Aorta (tissue), 5 donors: ENCODE data around the gene RXRA. TPM values are rescaled to one million over a fixed set of nuclear protein-coding genes. Genes with fewer than 3 reads are reported as not detected.

Experiments used
- ATAC-seq: fragments of 200-7000 bp; cut with Tn5 transposase; one replicate; pipeline ENCODE4 v1.9.1; 2022; ENCODE audit warnings: moderate library complexity; ENCODE audit not compliant: low FRiP score
- DNase-seq, 2 donors: peaks; one replicate each; pipeline ENCODE4 v3.0.0-alpha.2; 2020
- H3K27ac ChIP-seq, 2 donors: one replicate each; pipeline ENCODE4 v1.5.1; 2013; ENCODE audit warnings: low read length in 2 of 2, mild to moderate bottlenecking in 2 of 2, moderate library complexity in 2 of 2, control low read depth in 1 of 2, inconsistent platforms in 1 of 2, low read depth in 1 of 2
- H3K27me3 ChIP-seq, 2 donors: one replicate each; pipeline ENCODE4 v1.6.1; 2013; ENCODE audit warnings: control low read depth in 1 of 2, low read length in 1 of 2, mild to moderate bottlenecking in 1 of 2, moderate library complexity in 1 of 2; ENCODE audit not compliant: insufficient read depth in 2 of 2, control insufficient read depth in 1 of 2
- H3K36me3 ChIP-seq, 2 donors: one replicate each; pipeline ENCODE4 v1.6.1; 2013; ENCODE audit warnings: control low read depth in 1 of 2, low read length in 1 of 2, mild to moderate bottlenecking in 1 of 2; ENCODE audit not compliant: insufficient read depth in 2 of 2, control insufficient read depth in 1 of 2
- H3K4me1 ChIP-seq, 2 donors: one replicate each; pipeline ENCODE4 v1.6.1; 2013; ENCODE audit warnings: low read length in 2 of 2, control low read depth in 1 of 2, mild to moderate bottlenecking in 1 of 2, moderate library complexity in 1 of 2; ENCODE audit not compliant: insufficient read depth in 2 of 2, control insufficient read depth in 1 of 2
- H3K4me3 ChIP-seq, 2 donors: one replicate each; pipeline ENCODE4 v1.5.1; 2013; ENCODE audit warnings: low read length in 2 of 2, control low read depth in 1 of 2, mild to moderate bottlenecking in 1 of 2
- H3K9me3 ChIP-seq: one replicate; pipeline ENCODE4 v1.6.1; 2013; ENCODE audit warnings: mild to moderate bottlenecking, low read length; ENCODE audit not compliant: control insufficient read depth
- WGBS, 2 donors: extraction: QIAGEN DNeasy Blood & Tissue Kit; methylation state at CpG; one replicate each; pipeline ENCODE4 v1.1.7; 2013; 5-methylcytosine and 5-hydroxymethylcytosine counted together
- intact Hi-C, 2 donors: fragments of 100-400 bp; cut with DNase I; formaldehyde crosslinking; loops; one replicate each; pipeline versions ENCODE4 v1.14.2 to v1.15.0; 2022
- polyA plus RNA-seq, 2 donors: library from polyadenylated mRNA; stranded (reverse); fragments of 200-250 nt; gene quantifications; one replicate each; pipeline ENCODE4 v1.2.3, GENCODE V29; 2013
- total RNA-seq, 2 donors: library from RNA; stranded (reverse); fragmentation: NEBNext Ultra II Directional; extraction: Animal tissue kit (Norgen Biotek cat#: 25700); gene quantifications; one replicate each; pipeline ENCODE4 v1.2.1, GENCODE V29; 2021
- donor health status: healthy with polysubstance abuse.
- donor health status: Bipolar disorder and iron deficiency.
- donor health status: DM: no; HTN: no; CAD: no.
- donor health status: DM: no; HTN: no; CAD: no.
- donor health status: DM: yes; HTN: yes; CAD: no.

RXRA gene
- total and polyA plus RNA-seq, 4 donors = 17.7 to 67.8 (median 32.7) TPM

DNA sequence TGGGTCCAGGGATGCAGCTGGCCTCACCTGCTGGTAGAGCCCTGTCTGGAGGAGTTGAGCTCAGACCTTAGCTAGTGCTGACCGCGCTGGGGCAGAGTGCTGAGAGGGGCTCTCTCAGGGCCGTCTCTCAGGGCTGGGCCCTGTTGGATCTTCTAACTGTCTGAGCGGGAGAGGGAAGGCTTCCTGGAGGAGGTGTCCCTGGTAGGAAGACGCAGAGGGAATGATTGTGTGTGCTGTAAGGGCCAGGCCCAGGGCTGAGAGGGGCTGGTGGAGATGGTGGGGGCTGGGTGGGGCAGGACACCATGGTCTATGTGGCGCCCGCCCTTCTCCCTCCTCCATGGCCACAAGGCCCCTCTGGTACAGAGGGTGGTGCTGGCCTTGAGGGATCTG lies 55.0 kb downstream of the RXRA start:
- Histone ChIP-seq H3K9me3 (no peaks in the 10 kb centered on the region), H3K36me3 (no peaks in the 10 kb centered on the region), H3K27me3 (no peaks in the 10 kb centered on the region), H3K27ac (no peak overlapping the region), H3K4me1 (no peaks in the 10 kb centered on the region), H3K4me3 (no peak overlapping the region)
- DNase-seq = no peak
- intact Hi-C loops = no loop called here
- WGBS, 2 donors = 96 to 97% methylated on average over 6 to 7 of the region's 7 CpGs
- ATAC-seq = no peak

DNA sequence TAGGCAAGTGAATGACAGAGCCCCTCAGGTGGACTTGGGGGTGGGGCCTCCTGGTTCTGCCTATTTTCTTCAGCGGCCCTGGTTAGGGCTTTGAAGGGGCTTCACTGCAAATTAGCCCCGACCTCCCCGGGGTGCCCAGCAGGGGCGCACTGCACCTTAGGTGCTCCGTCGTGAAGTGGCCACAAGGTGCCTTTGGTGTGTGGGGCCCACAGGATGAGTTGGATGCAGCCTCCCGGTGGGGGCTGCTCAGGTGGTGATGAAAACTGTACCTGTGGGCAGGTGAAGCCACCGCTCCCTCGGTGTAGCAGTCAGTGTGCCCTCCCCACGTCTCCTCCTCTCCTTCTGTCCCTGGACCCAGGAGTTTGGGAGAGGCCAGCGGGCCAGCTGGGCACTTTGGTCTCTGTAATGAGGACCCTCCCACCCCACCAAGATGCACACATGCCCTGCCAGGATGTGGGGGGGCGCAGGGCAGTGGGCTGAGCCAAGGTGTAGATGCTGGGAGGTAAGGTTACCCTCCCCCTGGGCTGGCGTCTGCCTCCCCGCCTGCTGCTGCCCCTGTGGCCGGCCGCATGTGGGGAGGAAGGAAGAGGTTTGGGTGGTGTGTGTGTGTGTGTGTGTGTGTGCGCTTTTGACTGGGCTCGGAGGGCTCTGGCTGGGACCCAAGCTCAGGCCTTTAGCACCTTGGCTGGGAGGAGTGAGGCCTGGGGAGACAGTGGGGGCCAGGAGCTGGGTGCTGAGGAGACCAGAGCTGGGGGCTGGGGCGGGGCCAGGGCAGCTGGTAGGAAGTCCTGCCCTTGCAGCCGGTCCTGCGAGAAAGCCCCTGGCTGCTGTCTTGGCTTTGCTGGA lies 55.6 kb downstream of the RXRA start:
- intact Hi-C loops = no loop called here
- ATAC-seq (no peak), DNase-seq (no peak)
- 74 to 77% methylated on average over 19 to 21 of the region's 21 CpGs for WGBS, 2 donors
- no peak overlapping the region for H3K4me3 ChIP-seq
- no peaks in the 10 kb centered on the region for H3K9me3 ChIP-seq
- no peaks in the 10 kb centered on the region for H3K27me3 ChIP-seq
- H3K27ac ChIP-seq = no peak overlapping the region
- H3K36me3 ChIP-seq = no peaks in the 10 kb centered on the region
- H3K4me1 ChIP-seq = no peaks in the 10 kb centered on the region

DNA sequence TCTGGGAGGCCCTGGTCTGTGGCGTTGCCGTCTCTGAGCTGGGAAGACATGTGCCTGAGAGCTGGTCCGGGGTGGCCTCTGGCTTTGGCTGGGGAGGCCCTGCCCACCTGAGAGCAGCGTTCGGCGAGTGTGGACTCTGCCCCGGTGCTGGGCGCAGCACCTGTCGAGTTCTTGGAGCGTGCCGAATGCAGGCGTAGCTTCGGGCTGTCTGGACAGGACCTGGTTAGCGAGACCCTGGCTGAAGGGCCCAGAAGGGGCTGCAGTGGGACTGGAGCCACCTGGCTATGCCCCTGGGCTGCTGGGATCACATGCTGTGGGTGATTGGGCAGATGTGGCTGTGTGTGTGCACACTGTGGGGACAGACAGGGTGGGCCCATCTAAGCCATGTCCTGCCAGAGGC lies 56.5 kb downstream of the RXRA start:
- DNase-seq (no peak), ATAC-seq (no peak)
- Histone ChIP-seq H3K4me1 (no peaks in the 10 kb centered on the region), H3K27me3 (no peaks in the 10 kb centered on the region), H3K4me3 (no peak overlapping the region), H3K36me3 (no peaks in the 10 kb centered on the region), H3K9me3 (no peaks in the 10 kb centered on the region), H3K27ac (no peak overlapping the region)
- intact Hi-C loops = no loop called here
- WGBS, 2 donors = 92 to 96% methylated on average over 14 of the region's 14 CpGs

DNA sequence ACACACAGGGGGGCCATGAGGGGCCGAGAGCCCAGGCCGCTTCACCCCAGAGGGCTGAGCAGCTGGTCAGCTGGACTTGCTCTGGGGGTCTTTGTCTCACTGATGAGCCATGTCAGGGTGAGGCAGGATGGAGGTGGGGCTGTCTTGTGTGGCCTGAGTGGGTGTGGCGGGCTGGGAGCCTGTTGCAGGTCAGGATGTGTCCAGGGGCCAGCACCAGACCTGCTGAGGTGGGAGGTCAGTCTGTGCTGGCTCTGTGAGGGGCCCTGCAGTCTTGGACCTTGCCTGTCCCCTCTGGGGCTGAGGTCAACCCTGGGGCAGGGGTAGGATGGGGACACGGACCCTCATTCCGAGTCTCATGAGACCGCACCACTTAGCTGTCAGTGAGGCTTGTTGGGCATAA lies 56.9 kb downstream of the RXRA start:
- no peaks in the 10 kb centered on the region for H3K36me3 ChIP-seq
- ATAC-seq (no peak), DNase-seq (no peak)
- no peaks in the 10 kb centered on the region for H3K27me3 ChIP-seq
- H3K4me3 ChIP-seq = no peak overlapping the region
- H3K27ac ChIP-seq = no peak overlapping the region
- 95 to 96% methylated on average over 6 of the region's 6 CpGs for WGBS, 2 donors
- intact Hi-C loops = no loop called here
- H3K4me1 ChIP-seq = no peaks in the 10 kb centered on the region
- no peaks in the 10 kb centered on the region for H3K9me3 ChIP-seq

DNA sequence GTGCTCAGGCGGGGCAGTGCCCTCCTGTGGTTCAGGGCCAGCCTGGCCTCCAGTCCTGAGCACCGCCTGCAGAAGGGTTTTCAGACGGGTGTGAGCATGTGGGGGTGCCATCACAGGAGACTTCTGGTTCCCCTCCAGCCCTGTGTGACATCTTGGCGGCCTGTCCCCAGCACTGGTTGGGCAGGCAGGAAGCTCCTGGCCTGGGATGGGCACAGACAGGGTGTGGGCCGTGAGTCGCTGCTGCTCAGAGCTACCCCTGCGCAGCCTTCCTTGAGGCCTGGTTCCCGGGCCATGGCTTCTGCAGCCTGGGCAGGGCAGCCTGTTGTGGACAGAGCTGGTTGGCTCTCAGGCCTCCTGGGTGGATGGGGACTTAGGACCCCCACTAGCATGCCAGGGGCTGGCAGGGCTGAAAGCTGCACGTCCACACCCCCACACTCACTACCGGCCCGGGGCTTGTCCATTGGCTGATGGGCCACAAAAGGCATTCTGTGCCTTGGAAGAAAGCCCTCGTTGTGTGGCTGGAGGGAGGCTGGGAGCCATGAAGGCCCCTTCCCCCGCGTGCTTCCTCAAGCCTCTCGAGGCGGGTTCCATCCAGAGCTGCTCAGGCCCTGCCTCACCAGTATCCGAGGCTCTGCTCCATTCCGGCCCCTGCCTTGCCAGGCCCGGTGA lies 58.7 kb downstream of the RXRA start:
- Histone ChIP-seq H3K27ac (no peak overlapping the region), H3K27me3 (no peaks in the 10 kb centered on the region), H3K36me3 (no peaks in the 10 kb centered on the region), H3K4me3 (no peak overlapping the region), H3K4me1 (no peaks in the 10 kb centered on the region), H3K9me3 (no peaks in the 10 kb centered on the region)
- 67 to 72% methylated on average over 19 of the region's 19 CpGs for WGBS, 2 donors
- intact Hi-C loops = no loop called here
- ATAC-seq (no peak), DNase-seq (no peak)

DNA sequence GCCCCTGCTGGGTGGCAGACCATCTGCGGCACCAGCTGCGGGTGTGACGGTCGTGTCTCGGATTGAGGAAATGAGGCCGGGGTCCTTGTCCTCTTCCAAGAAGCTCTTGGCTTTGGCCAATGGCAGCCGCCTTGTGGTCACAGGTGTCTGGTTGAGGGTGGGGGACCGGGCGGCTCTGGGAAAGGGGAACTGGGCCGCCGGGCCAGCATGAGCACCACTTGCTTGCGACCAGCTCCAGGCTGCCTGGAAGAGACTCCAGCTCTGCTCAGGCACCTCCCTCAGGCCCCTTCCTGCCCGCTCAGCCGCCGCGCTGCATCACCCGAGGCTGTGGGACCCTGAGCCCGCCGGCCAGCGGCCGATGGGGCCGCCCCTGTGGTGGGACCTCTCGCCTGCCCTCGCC lies 59.7 kb downstream of the RXRA start:
- no peak overlapping the region for H3K27ac ChIP-seq
- intact Hi-C loops = no loop called here
- no peak for DNase-seq

DNA sequence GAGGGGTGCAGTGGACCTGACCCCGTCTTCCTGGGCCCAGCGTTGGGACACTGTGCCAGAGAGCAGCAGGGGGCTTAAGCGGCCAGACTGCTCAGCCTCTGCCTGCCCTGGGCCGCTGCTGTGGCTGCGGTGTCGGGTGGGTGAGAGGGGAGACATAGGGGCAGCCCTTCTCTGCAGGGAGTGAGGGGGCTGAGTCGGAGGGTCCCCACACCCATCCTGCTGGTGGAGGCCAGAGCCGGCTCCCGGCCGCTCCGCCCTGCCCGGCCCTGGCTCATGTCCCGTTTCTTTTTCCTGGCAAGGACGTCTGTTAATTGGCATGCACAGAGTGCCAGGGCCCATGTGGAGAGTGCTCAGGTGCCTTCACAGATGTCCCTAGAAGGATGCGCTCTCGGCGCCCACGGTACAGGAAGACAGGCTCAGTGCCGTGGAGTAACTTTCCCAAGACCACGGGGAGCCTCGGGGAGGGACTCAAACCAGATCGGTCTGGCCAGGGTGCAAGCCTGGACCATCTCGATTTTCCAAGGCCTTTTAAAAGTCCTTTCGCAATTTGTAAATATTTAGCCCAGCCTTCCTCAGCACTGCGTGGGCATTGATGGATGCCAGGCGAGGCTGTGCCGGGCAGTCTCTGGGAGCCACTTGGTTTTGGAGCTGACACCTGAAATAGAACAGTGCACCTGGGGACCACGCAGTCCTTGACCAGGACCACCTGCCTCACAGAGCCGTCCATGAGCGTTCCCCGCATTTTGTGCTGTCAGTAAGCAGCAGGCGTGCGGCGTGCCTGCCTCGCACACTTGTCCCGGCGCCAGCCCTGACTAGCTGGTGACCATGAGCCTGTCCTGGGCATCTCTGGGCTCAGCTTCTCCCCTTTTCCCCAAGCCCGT lies 60.9 kb downstream of the RXRA start:
- 22 to 30% methylated on average over 38 of the region's 38 CpGs for WGBS, 2 donors
- H3K4me1 ChIP-seq = no peaks in the 10 kb centered on the region
- H3K27ac ChIP-seq = peak overlapping the region in 1 of 2 donors; percentile 30
- intact Hi-C loops = no loop called here
- DNase-seq = no peak
- H3K4me3 ChIP-seq = no peak overlapping the region
- H3K27me3 ChIP-seq = no peaks in the 10 kb centered on the region
- H3K36me3 ChIP-seq = no peaks in the 10 kb centered on the region
- no peaks in the 10 kb centered on the region for H3K9me3 ChIP-seq
- ATAC-seq = peak; percentile 1

More for the DNA sequence above, 59.7 kb downstream of the RXRA start:
- Histone ChIP-seq H3K27me3 (no peaks in the 10 kb centered on the region), H3K4me1 (no peaks in the 10 kb centered on the region), H3K9me3 (no peaks in the 10 kb centered on the region), H3K4me3 (no peak overlapping the region), H3K36me3 (no peaks in the 10 kb centered on the region)
- WGBS, 2 donors = 96% methylated on average over 23 to 24 of the region's 24 CpGs
- no peak for ATAC-seq

DNA sequence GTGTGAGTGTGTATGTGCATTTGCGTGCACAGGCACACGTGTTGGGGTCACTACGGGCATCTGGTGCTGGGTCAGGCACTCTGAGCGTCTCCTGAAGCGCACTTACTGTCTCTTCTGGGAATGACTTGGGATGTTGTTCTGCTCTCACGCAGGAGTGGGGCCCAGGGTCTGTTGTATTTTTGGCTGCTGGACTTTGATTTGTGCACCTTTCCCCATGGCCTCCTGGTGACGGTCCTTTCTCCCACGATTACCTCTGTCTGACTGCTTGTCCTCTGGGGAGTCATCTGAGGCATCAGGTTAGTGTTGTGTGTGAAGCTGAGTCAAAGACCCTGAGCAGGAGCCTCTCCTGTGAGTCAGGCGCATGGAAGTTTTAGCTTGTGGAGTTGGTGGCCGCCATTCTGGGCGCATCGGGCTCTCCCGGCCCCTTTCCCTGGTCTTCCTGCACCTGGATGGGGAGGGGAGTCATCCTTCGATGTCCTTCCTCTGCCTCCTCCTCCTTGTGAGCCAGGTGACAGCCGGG lies 62.1 kb downstream of the RXRA start:
- ATAC-seq (no peak), DNase-seq (no peak)
- intact Hi-C loops = no loop called here
- Histone ChIP-seq H3K4me1 (no peaks in the 10 kb centered on the region), H3K4me3 (no peak overlapping the region), H3K27me3 (no peaks in the 10 kb centered on the region), H3K27ac (no peak overlapping the region), H3K36me3 (no peaks in the 10 kb centered on the region), H3K9me3 (no peaks in the 10 kb centered on the region)
- WGBS, 2 donors = 94% methylated on average over 15 of the region's 15 CpGs
